NCI-H2196 treated with DMSO at 0.1 percent for 48 hours (cell line): ENCODE results near the gene C1orf35.

Experiments
- DNase-seq: peaks from one replicate; lab custom pipeline; 2025; ENCODE audit not compliant: unreplicated experiment; lab: John Stamatoyannopoulos, UW

C1orf35 gene

GRCh38 chr1:228109962-228110488 is 6.9 kb upstream of the C1orf35 start:
- DNase-seq = no peak

- DNase-seq = peak; percentile 82
Measured at GRCh38 chr1:228109073-228109961, 6.2 kb upstream of the C1orf35 start, which contains the start of gene MRPL55. TSS of gene MRPL55 (minus strand) at chr1:228109299. CDS start at chr1:228108260, 1,039 bp downstream.

- no peak for DNase-seq
Measured at GRCh38 chr1:228108742-228109072, 5.6 kb upstream of the C1orf35 start.

GRCh38 chr1:228108055-228108690 is 5.0 kb upstream of the C1orf35 start:
- no peak for DNase-seq

GRCh38 chr1:228107636-228108035 is 4.5 kb upstream of the C1orf35 start:
- DNase-seq = no peak

GRCh38 chr1:228106800-228107054 is 3.6 kb upstream of the C1orf35 start:
- no peak for DNase-seq

- DNase-seq = no peak
Measured at GRCh38 chr1:228105996-228106799, 3.1 kb upstream of the C1orf35 start.

- DNase-seq = no peak
Measured at GRCh38 chr1:228105270-228105995, 2.3 kb upstream of the C1orf35 start.

- DNase-seq = peak; percentile 81
Measured at GRCh38 chr1:228104526-228105269, 1.6 kb upstream of the C1orf35 start.

GRCh38 chr1:228101994-228102790 is 933 bp downstream of the C1orf35 start:
- DNase-seq = no peak

GRCh38 chr1:228101614-228101993 is 1.5 kb downstream of the C1orf35 start:
- no peak for DNase-seq

GRCh38 chr1:228100822-228101613 is 2.1 kb downstream of the C1orf35 start:
- DNase-seq = no peak

- DNase-seq = no peak
Measured at GRCh38 chr1:228099331-228099732, 3.8 kb downstream of the C1orf35 start.

- DNase-seq = no peak
Measured at GRCh38 chr1:228098323-228098931, 4.7 kb downstream of the C1orf35 start.

GRCh38 chr1:228097333-228098081 is 5.6 kb downstream of the C1orf35 start:
- DNase-seq = no peak

- DNase-seq = no peak
Measured at GRCh38 chr1:228096416-228097332, 6.5 kb downstream of the C1orf35 start.
